IPS-NIHi7 (cell line): Measurements from ENCODE around the gene CCDC27.
A peak's percentile ranks its signal among the peaks of the same experiment; 100 is the strongest.

Source experiments
- DNase-seq: peaks from one replicate; pipeline ENCODE4 v3.0.0; 2012; ENCODE audit warnings: mixed read lengths; ENCODE audit errors: extremely low spot score

CCDC27 gene

DNA sequence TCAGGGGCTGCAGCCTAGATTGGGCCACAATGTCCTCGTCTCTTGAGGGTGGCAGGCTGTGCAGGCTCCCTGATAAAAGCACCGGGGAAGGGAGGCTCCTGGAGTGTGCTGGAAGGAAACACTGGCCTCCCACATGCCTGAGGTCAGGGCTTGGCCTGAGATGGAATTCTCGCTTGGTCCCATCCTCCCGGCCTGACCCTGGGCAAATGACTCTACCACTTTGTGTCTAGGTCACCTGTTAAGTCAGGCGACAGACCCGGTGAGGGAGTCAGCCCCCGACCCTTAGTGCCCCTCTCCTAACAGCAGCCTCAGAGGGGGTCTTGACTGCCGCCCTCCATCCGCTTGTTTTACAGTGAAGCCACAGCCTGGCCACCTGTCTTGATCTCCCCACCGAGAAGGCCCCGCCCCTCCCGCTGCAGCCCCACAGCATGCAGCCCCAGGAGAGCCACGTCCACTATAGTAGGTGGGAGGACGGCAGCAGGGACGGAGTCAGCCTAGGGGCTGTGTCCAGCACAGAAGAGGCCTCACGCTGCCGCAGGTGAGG lies 22.8 kb downstream of the CCDC27 start:
- no peak for DNase-seq

- peak; percentile 80 for DNase-seq
Measured at GRCh38 chr1:3775490-3776230, 23.4 kb downstream of the CCDC27 start.

- DNase-seq, result no peak
Measured at GRCh38 chr1:3776231-3776961, 24.1 kb downstream of the CCDC27 start.

GRCh38 chr1:3777078-3777547 lies 24.9 kb downstream of the CCDC27 start:
- DNase-seq, result no peak

DNA sequence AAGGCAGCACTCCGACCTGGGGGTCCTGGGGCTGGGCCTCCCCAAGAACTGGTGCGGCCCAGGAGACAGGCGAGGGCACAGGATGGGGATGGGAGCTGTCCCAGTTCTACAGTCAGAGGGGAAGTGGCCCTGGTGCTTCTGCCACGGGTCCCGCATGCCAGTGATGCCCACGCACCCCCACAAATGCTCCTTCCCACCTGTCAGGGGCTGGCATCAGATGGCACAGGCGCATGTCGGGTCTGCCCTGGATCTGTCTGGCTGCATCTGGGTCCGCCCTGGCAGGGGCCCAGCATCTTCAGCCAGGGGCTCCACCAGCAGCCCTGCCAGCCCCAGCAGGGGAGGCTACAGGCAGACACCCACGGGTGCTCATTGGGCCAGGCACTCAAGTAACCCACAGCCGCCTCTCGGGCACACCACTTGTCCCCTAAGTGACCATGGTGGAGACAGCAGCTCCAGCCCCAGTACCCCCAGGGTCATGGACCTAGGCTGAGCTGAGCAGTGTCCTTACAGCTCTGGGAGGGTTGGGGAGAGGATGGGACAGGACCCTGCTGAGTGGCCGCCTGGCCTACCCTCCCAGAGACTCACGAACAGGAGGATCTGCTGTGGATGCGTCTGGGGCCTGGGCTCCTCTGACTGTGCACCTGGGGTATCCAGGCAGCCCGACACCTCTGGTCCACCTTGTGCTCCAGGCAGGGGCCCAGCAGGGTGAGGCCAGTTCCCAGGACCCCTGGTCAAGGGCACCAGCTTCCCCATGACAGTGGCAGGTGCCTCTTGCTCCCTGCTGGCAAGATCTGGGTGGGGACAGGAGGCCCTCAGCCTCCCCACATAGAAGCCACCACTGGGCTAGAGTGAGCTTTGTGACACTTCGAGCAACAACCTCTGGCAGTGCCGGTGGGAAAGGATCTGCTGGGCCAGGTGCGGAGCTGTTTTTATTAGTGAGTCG lies 25.7 kb downstream of the CCDC27 start:
- no peak for DNase-seq

- DNase-seq, result no peak
Measured at GRCh38 chr1:3778590-3779264, 26.5 kb downstream of the CCDC27 start.

DNA sequence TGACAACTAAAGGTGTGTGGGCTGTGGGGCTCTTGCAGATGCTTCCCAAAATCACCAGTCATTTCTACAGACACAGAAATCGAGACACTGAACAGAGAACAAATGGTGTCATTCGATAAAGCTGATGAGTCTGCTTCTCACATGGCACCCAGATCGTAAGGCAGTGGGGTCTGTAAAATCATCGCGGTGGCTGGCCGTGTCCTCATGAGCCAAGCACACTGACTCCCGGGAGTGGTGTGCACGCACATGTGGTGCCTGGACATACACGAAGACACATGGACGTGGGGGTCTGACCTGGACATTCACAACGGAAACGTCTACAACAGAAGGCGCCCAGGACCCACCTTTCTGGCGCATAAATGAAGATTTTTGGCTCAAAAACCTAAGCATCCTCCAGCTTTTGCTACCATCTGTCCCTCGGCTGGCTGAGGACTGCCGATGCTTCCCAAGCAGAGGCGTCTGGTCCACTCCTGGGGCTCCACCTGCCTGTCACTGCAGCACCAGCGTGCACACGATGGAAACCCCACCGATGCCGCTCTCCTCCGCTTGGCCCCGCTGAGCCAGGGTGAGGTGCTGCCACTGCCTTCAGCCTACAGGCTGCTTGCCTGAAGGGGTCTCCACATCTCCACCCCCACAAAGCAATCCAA lies 27.1 kb downstream of the CCDC27 start:
- no peak for DNase-seq

- DNase-seq, result no peak
Measured at GRCh38 chr1:3779912-3780416, 27.7 kb downstream of the CCDC27 start.

DNA sequence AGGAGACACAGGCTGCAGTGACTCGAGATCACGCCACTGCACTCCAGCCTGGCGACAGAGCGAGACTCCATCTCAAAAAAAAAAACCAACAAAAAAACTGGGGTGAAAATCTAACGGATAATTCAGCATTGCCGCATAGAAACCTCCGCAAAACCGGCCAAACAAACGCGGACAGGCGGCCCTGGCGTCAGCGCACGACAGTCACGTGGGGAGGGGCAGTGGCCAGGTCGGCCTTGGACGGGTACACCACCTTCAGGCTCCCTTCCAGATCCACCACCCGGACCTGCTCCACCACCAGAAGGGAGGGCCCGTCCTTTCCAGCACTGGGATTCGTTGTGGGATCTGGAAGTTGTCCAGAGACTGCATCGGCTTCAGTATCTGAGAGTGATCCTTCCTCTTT lies 28.7 kb downstream of the CCDC27 start:
- DNase-seq, result no peak

DNA sequence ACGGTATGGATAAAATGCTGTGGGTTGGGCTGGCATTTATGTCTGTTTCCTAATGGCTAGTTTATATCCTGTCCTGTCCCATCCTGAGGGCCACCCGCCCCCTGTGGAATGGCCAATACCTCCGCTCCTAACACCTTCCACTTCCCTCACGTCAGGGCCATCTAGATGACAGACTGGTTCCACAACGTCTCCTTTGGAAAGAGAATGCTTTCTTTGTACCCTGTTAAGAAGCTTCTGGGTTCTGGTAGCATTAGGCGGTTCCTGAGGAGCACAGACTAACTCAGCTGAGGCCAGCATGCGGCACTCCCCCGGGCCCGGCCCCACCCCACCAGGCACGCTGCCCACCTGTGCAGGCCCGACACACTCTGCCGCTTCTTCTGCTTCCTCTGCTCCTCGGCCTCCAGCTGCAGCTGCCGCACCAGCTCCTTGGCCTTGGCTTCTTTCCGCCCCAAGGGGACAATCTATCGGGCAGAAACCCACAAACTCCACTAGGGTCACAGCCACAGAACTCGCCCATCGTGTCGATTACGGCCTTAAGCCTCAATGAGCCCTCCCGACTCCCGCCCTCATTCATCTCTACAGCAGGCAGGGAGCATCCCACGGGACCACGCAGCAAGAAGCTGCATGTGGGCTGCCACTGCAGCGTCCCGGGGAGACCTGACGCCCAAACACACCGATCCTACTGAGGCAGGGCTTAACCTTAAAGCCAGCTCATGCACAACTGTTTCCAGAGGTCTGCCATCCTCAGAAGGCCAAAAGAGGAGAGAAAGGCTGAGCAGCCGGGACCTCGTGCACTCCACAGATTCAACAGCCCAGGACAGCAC lies 31.6 kb downstream of the CCDC27 start:
- DNase-seq, result no peak

GRCh38 chr1:3785045-3785444 lies 32.8 kb downstream of the CCDC27 start:
- DNase-seq, result no peak

GRCh38 chr1:3785456-3786157 lies 33.4 kb downstream of the CCDC27 start:
- peak; percentile 75 for DNase-seq

GRCh38 chr1:3786468-3787348 lies 34.5 kb downstream of the CCDC27 start:
- no peak for DNase-seq

DNA sequence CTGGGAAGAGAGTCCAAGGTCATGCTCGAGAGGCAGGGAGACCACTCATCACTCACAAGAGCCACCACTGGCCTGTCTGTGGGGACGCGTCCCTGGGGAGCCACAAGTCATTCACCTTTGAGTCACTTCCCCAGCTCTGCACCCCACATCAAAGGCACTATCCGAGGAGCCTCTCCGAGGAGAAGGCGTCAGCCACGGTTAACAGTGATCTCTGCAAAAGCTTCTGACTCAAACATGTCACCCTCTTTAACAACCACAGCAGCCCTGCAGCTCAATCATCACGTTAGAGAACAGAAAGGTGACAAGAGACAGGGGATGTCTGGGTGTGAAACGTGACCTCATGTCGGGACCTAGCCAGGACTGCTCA lies 35.1 kb downstream of the CCDC27 start:
- no peak for DNase-seq

GRCh38 chr1:3787745-3788605 lies 35.7 kb downstream of the CCDC27 start:
- no peak for DNase-seq

- no peak for DNase-seq
Measured at GRCh38 chr1:3788756-3789420, 36.6 kb downstream of the CCDC27 start.
